Tibial nerve (tissue), 4 donors: Measurements from ENCODE around the gene SUFU. TPM values are rescaled to one million over a fixed set of nuclear protein-coding genes. Genes with fewer than 3 reads are reported as not detected.

Experiments
- DNase-seq, 2 donors: peaks; one replicate each; pipeline ENCODE4 v3.0.0-alpha.2; 2019; ENCODE audit warnings: low spot score in 2 of 2
- H3K27ac ChIP-seq, 4 donors: fragments of 200-600 bp; sonication (generic) in 3 of 4; one replicate each; pipeline ENCODE4 v1.5.1; 2017 to 2019; ENCODE audit warnings: mild to moderate bottlenecking in 1 of 4
- H3K27me3 ChIP-seq, 2 donors: fragments of 200-600 bp; sonication (generic) in 1 of 2; one replicate each; pipeline versions ENCODE4 v1.5.1 to v1.6.0; 2017 to 2019
- H3K36me3 ChIP-seq, 3 donors: fragments of 200-600 bp; sonication (generic); one replicate each; pipeline ENCODE4 v1.5.1; 2018 to 2019
- H3K4me1 ChIP-seq, 4 donors: fragments of 200-600 bp; sonication (generic) in 3 of 4; one replicate each; pipeline ENCODE4 v1.5.1; 2017 to 2019
- H3K4me3 ChIP-seq, 4 donors: fragments of 200-600 bp; sonication (generic) in 3 of 4; one replicate each; pipeline ENCODE4 v1.5.1; 2017 to 2019; ENCODE audit warnings: mild to moderate bottlenecking in 1 of 4, moderate library complexity in 1 of 4
- H3K9me3 ChIP-seq, 4 donors: fragments of 200-600 bp; sonication (generic) in 3 of 4; one replicate each; pipeline ENCODE4 v1.5.1; 2017 to 2019
- EP300 ChIP-seq, 2 donors: sonication (generic); formaldehyde crosslinking; IDR thresholded peaks; one replicate each; pipeline ENCODE4 v1.6.1; 2017; ENCODE audit warnings: antibody characterized with exemption in 2 of 2, mild to moderate bottlenecking in 1 of 2
- POLR2A ChIP-seq, 2 donors: fragments of 450-650 bp; IDR thresholded peaks; one replicate each; pipeline ENCODE4 v1.6.1; 2017; ENCODE audit warnings: antibody characterized with exemption in 2 of 2, mild to moderate bottlenecking in 2 of 2, moderate library complexity in 2 of 2
- WGBS, 2 donors: methylation state at CpG; one replicate each; pipeline ENCODE4 v1.1.5; 2018; 5-methylcytosine and 5-hydroxymethylcytosine counted together
- total RNA-seq, 4 donors: library from RNA; depleted of rRNA; stranded (reverse); fragments of >200 nt; gene quantifications; one replicate each; pipeline ENCODE4 v1.1.0, GENCODE V29; 2016
- TF ChIP-seq, protein P1 (sequence below), 5 experiments: fragments of 200-600 bp in 3 of 5; fragments of 450-650 bp in 2 of 5; sonication (generic) in 3 of 5; IDR thresholded peaks; one replicate each; pipeline ENCODE4 v1.5.1; 2016 to 2019; ENCODE audit warnings: antibody characterized with exemption in 5 of 5, mild to moderate bottlenecking in 3 of 5, moderate library complexity in 2 of 5

SUFU gene
- total RNA-seq, 4 donors from 2014 or later, result 9.8 to 17.1 (median 14.2) TPM

DNA sequence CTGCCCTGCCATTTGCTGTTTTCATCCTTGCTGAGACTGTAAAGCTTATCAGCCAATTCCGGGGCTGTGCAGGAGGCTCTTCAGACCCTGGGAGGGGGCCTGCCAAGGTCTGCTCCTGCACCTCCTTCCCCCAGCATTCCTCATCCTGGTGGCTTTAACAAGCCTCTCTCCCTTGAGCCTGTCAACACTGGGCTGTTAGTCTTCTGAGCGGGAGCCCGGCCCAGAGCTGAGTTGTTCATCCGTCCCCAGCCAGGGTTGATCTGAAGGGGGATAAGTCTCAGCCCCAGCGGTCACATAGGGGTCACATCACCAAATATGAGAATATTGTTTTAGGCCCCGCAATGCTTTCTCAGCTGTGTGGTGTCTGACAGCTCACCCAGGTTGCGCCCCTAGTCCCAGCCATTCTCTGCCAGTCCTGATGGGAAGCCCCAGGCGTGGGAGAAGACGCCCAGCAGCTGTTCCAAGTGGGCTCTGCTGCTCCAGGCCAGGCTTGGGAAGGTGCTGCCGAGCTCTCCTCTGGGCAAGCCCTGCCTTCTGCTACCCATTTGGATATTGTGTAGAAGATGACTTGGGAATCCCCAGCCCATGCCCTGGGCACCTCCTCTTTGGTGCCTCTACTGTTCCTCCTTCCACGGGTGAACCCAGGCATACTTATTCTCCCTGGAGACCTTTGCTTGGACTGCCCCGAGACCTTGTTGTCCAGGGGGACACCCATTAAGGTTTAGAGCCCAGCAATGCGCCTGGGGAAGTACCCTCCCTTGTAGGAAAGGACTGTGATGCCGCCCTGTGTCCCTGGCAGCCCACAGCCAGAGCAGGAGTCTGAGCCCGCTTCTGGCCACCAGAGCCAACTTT is 117.0 kb downstream of the SUFU start:
- Histone ChIP-seq H3K36me3 (peaks cover 2 to 32% (median 2%) of the 10 kb centered on the region in 3 donors), H3K27me3 (no peaks in the 10 kb centered on the region), H3K27ac (peak overlapping the region; percentile 48 to 80 (median 70)), H3K4me1 (peaks cover 0 to 81% (median 51%) of the 10 kb centered on the region in 4 donors), H3K4me3 (no peak overlapping the region), H3K9me3 (no peaks in the 10 kb centered on the region)
- TF ChIP-seq, protein P1, sequence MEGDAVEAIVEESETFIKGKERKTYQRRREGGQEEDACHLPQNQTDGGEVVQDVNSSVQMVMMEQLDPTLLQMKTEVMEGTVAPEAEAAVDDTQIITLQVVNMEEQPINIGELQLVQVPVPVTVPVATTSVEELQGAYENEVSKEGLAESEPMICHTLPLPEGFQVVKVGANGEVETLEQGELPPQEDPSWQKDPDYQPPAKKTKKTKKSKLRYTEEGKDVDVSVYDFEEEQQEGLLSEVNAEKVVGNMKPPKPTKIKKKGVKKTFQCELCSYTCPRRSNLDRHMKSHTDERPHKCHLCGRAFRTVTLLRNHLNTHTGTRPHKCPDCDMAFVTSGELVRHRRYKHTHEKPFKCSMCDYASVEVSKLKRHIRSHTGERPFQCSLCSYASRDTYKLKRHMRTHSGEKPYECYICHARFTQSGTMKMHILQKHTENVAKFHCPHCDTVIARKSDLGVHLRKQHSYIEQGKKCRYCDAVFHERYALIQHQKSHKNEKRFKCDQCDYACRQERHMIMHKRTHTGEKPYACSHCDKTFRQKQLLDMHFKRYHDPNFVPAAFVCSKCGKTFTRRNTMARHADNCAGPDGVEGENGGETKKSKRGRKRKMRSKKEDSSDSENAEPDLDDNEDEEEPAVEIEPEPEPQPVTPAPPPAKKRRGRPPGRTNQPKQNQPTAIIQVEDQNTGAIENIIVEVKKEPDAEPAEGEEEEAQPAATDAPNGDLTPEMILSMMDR (IDR thresholded peaks at IDR 0.05), result no peak
- no peak for TF ChIP-seq POLR2A (IDR thresholded peaks at IDR 0.05)
- no peak for TF ChIP-seq EP300 (IDR thresholded peaks at IDR 0.05)
- 63 to 69% methylated on average over 15 of the region's 15 CpGs for WGBS, 2 donors
- no peak for DNase-seq

DNA sequence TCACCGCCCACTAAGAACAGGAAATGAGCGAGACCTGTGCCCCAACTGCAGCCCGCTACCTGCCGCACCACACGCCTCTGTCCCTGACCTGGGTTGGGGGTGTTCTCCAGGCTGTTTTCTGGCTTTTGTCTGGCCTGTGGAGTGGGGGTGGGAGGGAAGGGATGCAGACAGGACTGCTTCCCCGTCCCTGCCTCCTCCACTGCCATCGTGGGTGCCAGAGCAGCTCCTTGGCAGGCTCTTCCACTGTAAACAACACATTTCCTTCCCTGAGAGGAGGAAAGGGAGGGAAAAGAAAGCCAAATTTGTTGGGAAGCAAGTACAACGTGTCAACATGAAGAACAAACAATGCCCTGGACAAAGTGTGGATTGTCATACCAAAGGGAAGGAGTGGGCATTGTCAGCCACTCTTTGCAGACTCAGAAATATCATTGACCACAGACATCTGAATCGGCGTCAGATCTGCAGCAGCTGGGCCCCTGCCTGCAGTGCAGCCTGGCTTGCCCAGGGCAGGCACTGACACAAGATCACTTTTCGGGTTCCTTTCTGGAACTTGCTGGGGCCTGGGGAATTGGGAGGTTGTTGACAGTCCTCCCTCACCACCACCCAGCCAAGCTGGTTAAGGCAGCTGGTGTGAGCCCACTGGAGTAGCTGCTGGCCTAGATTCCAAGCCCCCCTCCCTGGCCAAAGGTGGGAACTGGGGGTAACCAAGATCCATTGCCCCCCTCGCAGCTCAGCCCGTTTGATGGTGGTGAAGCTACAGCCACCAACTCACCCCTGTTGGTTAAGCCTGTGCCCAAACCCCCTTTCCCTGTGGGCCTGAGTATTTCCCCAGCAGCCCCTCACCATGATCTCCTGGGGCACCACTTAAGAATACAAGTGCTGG is 117.9 kb downstream of the SUFU start:
- WGBS, 2 donors, result 48 to 51% methylated on average over 12 to 13 of the region's 13 CpGs
- no peaks in the 10 kb centered on the region for H3K27me3 ChIP-seq
- peaks cover 0 to 23% (median 0%) of the 10 kb centered on the region in 3 donors for H3K36me3 ChIP-seq
- no peaks in the 10 kb centered on the region for H3K9me3 ChIP-seq
- H3K27ac ChIP-seq, result peak overlapping the region; percentile 48 to 80 (median 70)
- peaks cover 0 to 81% (median 60%) of the 10 kb centered on the region in 4 donors for H3K4me1 ChIP-seq
- H3K4me3 ChIP-seq, result no peak overlapping the region
- no peak for TF ChIP-seq POLR2A (IDR thresholded peaks at IDR 0.05)
- peak in 1 of 2 donors; percentile 75 for TF ChIP-seq EP300 (IDR thresholded peaks at IDR 0.05)
- TF ChIP-seq, protein P1 (IDR thresholded peaks at IDR 0.05), result no peak
- no peak for DNase-seq

DNA sequence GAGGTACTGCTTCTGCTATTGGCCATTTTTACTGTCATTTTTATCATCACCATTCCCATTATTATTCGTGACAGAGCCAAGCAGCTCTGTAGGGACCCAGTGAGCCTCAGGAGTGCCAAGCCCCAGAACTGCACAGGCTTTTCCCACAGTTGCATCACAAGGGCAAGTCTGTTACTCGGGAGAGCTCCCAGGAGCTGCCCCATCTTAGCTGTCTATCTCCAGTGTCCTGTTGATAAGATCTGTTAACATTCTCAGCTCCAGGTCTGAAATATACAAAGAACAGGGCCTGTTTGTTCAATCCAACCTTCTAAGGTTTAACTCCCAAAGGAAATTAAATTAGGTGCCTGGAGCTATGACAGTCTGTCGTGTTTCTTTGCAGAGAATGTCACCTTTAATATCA is 120.3 kb downstream of the SUFU start:
- Histone ChIP-seq H3K4me3 (no peak overlapping the region), H3K4me1 (peaks cover 3 to 93% (median 79%) of the 10 kb centered on the region in 4 donors), H3K36me3 (peaks cover 0 to 3% (median 0%) of the 10 kb centered on the region in 3 donors), H3K9me3 (no peaks in the 10 kb centered on the region), H3K27me3 (no peaks in the 10 kb centered on the region), H3K27ac (peak overlapping the region in 2 of 4 donors; percentile 91 to 95)
- WGBS, 2 donors, result 73 to 78% methylated on average over 3 of the region's 3 CpGs
- DNase-seq, result no peak
- TF ChIP-seq, protein P1 (IDR thresholded peaks at IDR 0.05), result no peak
- TF ChIP-seq POLR2A (IDR thresholded peaks at IDR 0.05) (no peak), EP300 (IDR thresholded peaks at IDR 0.05) (no peak)

DNA sequence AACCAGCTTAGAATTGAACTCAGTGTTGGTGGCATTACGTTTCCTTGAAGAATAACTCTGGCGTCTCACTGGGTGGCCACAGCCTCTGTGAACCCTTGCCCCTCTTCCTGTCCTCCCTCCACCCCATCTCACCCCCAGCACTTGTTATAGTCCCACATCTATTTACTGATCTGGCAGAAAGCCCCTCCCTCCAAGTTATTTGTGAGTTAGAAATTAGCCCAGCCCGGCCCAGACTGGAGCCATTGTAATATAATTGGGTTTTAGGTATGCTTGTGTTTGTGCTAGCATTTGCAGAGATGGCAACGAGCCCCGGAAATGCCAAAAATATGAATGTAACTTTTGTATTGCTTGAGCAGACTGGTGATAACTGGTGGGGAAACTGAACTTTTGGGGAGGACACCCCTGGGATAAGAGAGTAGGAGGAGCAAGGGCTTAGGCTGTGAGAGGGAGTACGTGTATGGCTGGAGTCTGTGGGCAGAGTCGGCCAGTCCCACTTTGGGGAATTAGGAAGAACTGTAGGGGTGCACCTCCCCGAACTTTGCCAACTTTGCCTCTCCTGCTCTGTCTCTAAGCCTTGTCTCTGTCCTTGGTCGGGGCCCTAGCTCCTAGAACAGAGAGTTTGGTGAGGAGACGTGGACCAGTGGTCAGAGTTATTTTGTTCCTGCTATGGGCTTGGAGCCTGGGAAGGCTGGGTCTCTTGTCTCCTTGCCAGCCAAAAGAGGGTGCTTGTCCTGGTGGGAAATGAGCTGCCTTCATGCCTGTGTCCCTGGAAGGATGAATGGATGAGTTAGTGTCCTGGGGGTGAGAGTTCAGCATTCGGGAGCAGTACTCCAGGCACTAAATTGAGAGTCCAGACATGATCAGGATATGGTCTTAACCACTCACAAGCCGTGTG is 121.2 kb downstream of the SUFU start:
- Histone ChIP-seq H3K4me3 (no peak overlapping the region), H3K27ac (peak overlapping the region; percentile 17 to 95 (median 84)), H3K4me1 (peaks cover 3 to 93% (median 75%) of the 10 kb centered on the region in 4 donors), H3K9me3 (no peaks in the 10 kb centered on the region), H3K36me3 (peaks cover 0 to 6% (median 0%) of the 10 kb centered on the region in 3 donors), H3K27me3 (no peaks in the 10 kb centered on the region)
- TF ChIP-seq EP300 (IDR thresholded peaks at IDR 0.05) (no peak), POLR2A (IDR thresholded peaks at IDR 0.05) (no peak)
- TF ChIP-seq, protein P1 (IDR thresholded peaks at IDR 0.05), result no peak
- no peak for DNase-seq
- 44 to 49% methylated on average over 12 of the region's 12 CpGs for WGBS, 2 donors
